PC-3 (cell line): ENCODE measurements around the gene SCN8A.

Experiments used
- CTCF ChIP-seq: fragments of 300-600 bp; sonication (generic); conservative IDR thresholded peaks from 2 replicates; pipeline ENCODE4 v1.5.1; 2017; ENCODE audit warnings: antibody characterized with exemption, low read depth, mild to moderate bottlenecking, low read length
- EZH2 ChIP-seq: fragments of 300-600 bp; sonication (generic); IDR thresholded peaks from one replicate; pipeline ENCODE4 v1.6.1; 2017; ENCODE audit warnings: antibody characterized with exemption, mild to moderate bottlenecking, low read length; ENCODE audit not compliant: unreplicated experiment

GRCh38 chr12:51548241-51548640 lies 42.8 kb upstream of the SCN8A start:
- TF ChIP-seq CTCF (no peak), EZH2 (no peak)
